ENCODE data around the gene SORT1. TPM values are rescaled to one million over a fixed set of nuclear protein-coding genes. Genes with fewer than 3 reads are reported as not detected.

The SORT1 gene
- total and polyA plus RNA-seq, 12 donors, result 32.8 to 235 (median 119) TPM

DNA sequence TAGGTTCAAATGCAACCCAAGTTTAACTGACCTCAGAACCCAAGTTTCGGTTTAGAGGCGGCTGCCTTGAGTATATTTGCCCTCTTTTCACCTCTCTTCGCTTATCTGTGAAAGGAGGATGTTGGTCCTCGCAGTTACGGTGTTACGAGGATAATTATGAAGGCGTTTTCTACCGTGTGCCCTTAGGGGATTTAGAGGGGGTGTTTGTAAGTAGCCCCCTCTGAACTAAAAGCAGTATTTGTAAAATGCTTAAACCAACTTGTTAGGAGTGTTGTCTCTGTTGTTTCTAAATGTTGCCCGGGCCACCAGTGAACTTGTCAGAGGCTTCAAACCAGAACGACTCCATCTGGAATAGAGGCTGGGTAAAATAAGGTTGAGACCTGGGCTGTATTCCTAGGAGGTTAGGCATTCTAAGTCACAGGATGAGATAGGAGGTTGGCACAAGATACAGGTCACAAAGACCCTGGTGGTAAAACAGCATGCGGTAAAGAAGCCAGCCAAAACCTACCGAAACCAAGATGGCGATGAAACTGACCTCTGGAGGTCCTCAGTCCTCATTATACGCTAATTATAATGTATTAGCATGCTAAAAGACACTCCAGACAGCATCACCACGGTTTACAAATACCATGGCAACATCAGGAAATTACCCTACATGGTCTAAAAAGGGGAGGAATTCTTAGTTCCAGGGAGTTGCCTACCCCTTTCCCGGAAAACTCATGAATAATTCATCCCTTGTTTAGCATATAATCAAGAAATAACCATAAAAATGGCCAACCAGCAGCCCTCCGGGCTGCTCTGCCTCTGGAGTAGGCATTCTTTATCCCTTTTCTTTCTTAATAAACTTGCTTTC lies 113.7 kb downstream of the SORT1 start:
- DNase-seq, result no peak
- Histone ChIP-seq H3K27ac (peak overlapping the region; percentile 68 to 92 (median 84)), H3K27me3 (peaks cover 0 to 2% (median 0%) of the 10 kb centered on the region in 7 donors), H3K9me3 (no peaks in the 10 kb centered on the region), H3K4me3 (peak overlapping the region; percentile 46 to 83 (median 72)), H3K4me1 (peaks cover 4 to 31% (median 10%) of the 10 kb centered on the region in 9 donors), H3K36me3 (no peaks in the 10 kb centered on the region)
- TF ChIP-seq, protein P1, sequence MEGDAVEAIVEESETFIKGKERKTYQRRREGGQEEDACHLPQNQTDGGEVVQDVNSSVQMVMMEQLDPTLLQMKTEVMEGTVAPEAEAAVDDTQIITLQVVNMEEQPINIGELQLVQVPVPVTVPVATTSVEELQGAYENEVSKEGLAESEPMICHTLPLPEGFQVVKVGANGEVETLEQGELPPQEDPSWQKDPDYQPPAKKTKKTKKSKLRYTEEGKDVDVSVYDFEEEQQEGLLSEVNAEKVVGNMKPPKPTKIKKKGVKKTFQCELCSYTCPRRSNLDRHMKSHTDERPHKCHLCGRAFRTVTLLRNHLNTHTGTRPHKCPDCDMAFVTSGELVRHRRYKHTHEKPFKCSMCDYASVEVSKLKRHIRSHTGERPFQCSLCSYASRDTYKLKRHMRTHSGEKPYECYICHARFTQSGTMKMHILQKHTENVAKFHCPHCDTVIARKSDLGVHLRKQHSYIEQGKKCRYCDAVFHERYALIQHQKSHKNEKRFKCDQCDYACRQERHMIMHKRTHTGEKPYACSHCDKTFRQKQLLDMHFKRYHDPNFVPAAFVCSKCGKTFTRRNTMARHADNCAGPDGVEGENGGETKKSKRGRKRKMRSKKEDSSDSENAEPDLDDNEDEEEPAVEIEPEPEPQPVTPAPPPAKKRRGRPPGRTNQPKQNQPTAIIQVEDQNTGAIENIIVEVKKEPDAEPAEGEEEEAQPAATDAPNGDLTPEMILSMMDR (IDR thresholded peaks at IDR 0.05), result no peak
- ATAC-seq, result peak in 3 of 8 donors; percentile 5 to 9 (median 6)
- WGBS, 2 donors, result 47 to 50% methylated on average over 17 of the region's 17 CpGs
- intact Hi-C loops (cut with DNase I), result loop anchor here in 6 of 10 donors (1.0 to 5.0 kb wide), 4 partner anchors 23 to 248 kb away; partner anchors contain the start of gene MYBPHL (in 1 of the 6)

DNA sequence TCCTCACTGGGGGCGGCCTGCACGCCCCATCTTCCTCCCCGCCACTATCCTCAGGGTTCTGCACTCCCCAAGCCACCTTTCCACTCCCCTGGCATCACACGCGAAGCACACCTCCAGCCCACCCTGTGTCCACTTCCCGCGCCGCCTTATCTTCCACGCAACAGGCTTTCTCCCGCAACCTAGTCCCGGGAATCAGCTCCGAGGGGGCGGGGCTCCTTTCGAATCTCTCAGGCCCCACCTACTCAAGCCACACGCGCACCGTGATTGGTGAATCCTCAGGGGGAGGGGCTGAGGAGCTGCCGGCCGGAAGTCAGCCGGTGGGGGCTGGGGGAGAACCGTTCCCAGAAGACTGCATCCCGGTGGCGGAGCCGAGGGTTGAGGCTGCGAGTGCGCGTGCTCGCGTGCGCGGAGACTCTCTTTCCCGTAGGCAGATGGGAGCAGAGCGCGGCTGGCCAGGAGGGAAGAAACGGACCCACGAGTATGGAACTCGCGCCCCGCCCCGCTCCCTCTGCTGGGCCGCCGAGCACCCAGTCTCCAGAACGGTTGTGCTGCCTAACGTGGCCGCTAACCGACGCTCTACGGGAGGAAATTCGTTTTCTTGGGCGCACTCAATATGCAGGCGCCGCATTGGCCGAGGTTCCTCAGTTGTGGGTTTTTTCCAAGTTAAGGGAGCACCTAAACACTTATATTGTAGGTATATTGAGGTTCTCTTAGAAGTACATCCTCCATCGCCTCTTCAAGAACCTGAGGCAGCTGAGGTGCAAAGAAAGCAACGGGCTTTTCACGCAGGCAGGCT lies 114.6 kb downstream of the SORT1 start, which contains the start of gene PSRC1:
Gene PSRC1, minus strand, starts transcription at position 194 of the 796 bp plus-strand sequence.
- peak; percentile 99 to 100 (median 99) for ATAC-seq
- 1% methylated on average over 56 of the region's 56 CpGs for WGBS, 2 donors
- intact Hi-C loops (cut with DNase I), result loop anchor here in 6 of 10 donors (1.0 to 5.0 kb wide), 4 partner anchors 24 to 249 kb away; partner anchors contain the start of gene MYBPHL (in 1 of the 6)
- TF ChIP-seq, protein P1 (IDR thresholded peaks at IDR 0.05), result peak in 7 of 9 donors; percentile 34 to 76 (median 51)
- Histone ChIP-seq H3K9me3 (no peaks in the 10 kb centered on the region), H3K36me3 (no peaks in the 10 kb centered on the region), H3K27ac (peak within 1 kb of the TSS; percentile 68 to 92 (median 84)), H3K4me3 (peak within 1 kb of the TSS; percentile 46 to 83 (median 72)), H3K4me1 (peaks cover 4 to 31% (median 10%) of the 10 kb centered on the region in 9 donors), H3K27me3 (peaks cover 0 to 2% (median 0%) of the 10 kb centered on the region in 7 donors)
- DNase-seq, result peak; percentile 95 to 96

DNA sequence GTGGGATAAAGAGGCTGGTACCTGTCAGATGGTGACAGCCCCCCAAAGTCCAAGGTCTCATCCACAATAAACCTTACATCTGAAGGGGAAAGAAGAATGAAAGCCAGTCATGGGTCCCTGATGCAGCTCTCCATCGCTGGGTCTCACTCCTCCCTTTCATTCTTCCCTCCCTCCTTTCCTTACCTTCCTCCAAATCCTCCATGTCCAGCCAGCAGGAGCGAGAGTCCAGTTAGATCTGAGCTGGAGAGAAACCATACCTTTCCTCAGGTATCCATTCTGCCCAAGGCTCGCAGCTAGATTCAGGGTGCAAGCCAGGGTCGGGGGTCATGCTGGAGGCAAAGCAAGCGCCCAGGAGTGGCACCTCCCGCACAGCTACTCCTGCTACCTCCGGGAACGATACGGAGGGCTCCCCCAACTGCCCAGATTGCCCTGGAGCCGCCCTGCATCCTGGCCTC lies 115.2 kb downstream of the SORT1 start:
- TF ChIP-seq, protein P1 (IDR thresholded peaks at IDR 0.05), result no peak
- DNase-seq, result no peak
- H3K27me3 ChIP-seq, result no peaks in the 10 kb centered on the region
- WGBS, 2 donors, result 12 to 17% methylated on average over 10 of the region's 10 CpGs
- H3K4me3 ChIP-seq, result peak overlapping the region; percentile 46 to 83 (median 72)
- intact Hi-C loops (cut with DNase I), result loop anchor here in 5 of 10 donors (2.0 to 5.0 kb wide), 3 partner anchors 24 to 250 kb away; partner anchors contain the start of gene MYBPHL (in 1 of the 5)
- H3K9me3 ChIP-seq, result no peaks in the 10 kb centered on the region
- no peaks in the 10 kb centered on the region for H3K36me3 ChIP-seq
- peak overlapping the region in 9 of 10 donors; percentile 72 to 92 (median 85) for H3K27ac ChIP-seq
- peaks cover 6 to 34% (median 10%) of the 10 kb centered on the region in 9 donors for H3K4me1 ChIP-seq
- no peak for ATAC-seq

All from heart right ventricle (tissue), 16 donors.